ENCODE measurements around the gene ITGA2B.
"Not testable (repeated sequence)": the region's sequence is repeated elsewhere in the genome, so short reads cannot be mapped to it uniquely, and the experiment has no call there.

The ITGA2B gene

GRCh38 chr17:44329516-44329915 is 59.9 kb downstream of the ITGA2B start:
- not testable (repeated sequence) for DNase-seq

- no peak for DNase-seq
Observed at GRCh38 chr17:44327715-44328449, 61.6 kb downstream of the ITGA2B start.

GRCh38 chr17:44326861-44327444 is 62.5 kb downstream of the ITGA2B start:
- DNase-seq, result peak; percentile 94

GRCh38 chr17:44324571-44325275 is 64.7 kb downstream of the ITGA2B start, which contains the start of gene SLC25A39:
SLC25A39 (minus strand) TSS chr17:44324823; CDS start chr17:44323562, 1,261 bp downstream.
- DNase-seq, result peak; percentile 95

- DNase-seq, result no peak
Observed at GRCh38 chr17:44324092-44324570, 65.3 kb downstream of the ITGA2B start.

GRCh38 chr17:44323359-44324091 is 65.9 kb downstream of the ITGA2B start:
- no peak for DNase-seq

- no peak for DNase-seq
Observed at GRCh38 chr17:44322236-44322895, 67.1 kb downstream of the ITGA2B start.

Measured in activated gamma-delta T cell treated with Interleukin-2 at 50 U/mL for 16 hours (primary cell).